Erythroblast (primary cell): ENCODE results near the gene ZNF236.
"Not testable (repeated sequence)": the region's sequence is repeated elsewhere in the genome, so short reads cannot be mapped to it uniquely, and the experiment has no call there.

Experiments used
- DNase-seq, 2 experiments: peaks; one replicate each; lab custom pipeline; 2025; lab: John Stamatoyannopoulos, UW
- GATA1 ChIP-seq: IDR thresholded peaks from 2 replicates; pipeline ENCODE4 v1.6.1; 2011; ENCODE audit warnings: low read depth, mild to moderate bottlenecking, control low read depth, low read length, moderate library complexity
- POLR2A ChIP-seq: IDR thresholded peaks from 2 replicates; pipeline ENCODE4 v1.6.1; 2011; ENCODE audit warnings: mild to moderate bottlenecking, low read length

The ZNF236 gene

DNA sequence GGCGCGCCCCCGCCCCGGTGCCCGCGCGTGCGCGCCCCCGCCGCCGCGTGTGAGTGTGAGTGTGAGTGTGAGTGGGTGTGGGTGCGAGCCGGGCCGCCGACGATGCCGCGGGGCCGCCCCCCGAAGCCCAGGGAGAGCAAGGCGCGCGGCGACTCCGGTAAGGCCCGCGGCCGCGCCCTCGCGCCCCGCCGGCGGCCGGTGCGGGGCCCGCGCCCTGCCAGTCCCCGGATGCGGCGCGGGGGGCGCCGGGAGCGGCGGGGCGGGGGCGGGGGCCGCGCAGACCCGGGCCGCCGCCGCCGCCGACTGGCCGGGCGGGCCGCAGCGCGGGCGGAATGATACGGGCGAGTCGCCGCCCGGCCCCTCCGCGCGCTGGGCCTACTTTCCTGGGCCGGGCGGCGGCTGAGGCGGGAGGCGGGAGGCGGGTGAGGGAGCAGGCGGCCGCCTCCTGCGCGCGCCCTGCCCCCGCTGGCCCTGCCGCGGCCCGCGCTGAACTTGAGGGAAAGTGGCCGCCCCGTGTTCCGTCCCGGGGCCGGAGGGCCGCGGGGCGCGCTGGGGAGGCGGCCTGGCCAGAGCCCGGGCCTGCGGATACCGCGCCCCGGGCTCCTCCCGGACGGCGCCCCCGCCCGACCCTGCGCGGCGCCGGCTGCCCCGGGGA lies at the start of gene ZNF236:
Gene ZNF236 (plus strand): TSS at position 52 of the 655 bp plus-strand sequence. CDS start 51 bp downstream, at position 103.
- peak; percentile 95 to 96 for DNase-seq
- TF ChIP-seq POLR2A = peak; percentile 78
- no peak for TF ChIP-seq GATA1

DNA sequence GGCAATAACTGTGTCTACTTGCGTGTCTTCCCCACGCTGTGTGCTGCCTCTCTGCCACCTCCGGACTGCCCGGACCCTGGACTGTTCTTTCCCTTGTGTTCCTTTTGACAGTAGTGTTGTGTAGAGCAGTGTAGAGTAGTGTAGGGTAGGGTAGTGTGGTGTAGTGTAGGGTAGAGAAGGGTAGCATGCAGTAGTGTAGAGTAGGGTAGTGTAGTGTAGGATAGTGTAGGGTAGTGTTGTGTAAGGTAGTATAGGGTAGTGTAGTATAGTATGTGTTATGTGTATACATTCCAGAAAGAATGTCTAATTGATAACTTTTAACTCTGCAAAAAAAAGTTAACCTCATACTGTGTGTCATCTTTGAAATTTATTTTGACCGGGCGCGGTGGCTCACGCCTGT lies 49.7 kb upstream of the ZNF236 start:
- DNase-seq = no peak
- no peak for TF ChIP-seq POLR2A
- no peak for TF ChIP-seq GATA1

DNA sequence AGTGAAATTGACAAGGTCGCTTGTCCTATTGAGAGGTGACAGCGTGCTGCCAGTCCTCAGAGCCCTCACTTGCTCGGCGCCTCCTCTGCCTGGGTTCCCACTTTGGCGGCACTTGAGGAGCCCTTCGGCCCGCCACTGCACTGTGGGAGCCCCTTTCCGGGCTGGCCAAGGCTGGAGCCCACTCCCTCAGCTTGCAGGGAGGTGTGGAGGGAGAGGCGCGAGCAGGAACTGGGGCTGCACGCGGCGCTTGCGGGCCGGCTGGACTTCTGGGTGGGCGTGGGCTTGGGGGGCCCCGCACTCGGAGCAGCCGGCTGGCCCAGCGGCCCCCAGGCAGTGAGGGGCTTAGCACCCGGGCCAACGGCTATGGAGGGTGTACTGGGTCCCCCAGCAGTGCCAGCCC lies 45.3 kb upstream of the ZNF236 start:
- DNase-seq = not testable (repeated sequence)

DNA sequence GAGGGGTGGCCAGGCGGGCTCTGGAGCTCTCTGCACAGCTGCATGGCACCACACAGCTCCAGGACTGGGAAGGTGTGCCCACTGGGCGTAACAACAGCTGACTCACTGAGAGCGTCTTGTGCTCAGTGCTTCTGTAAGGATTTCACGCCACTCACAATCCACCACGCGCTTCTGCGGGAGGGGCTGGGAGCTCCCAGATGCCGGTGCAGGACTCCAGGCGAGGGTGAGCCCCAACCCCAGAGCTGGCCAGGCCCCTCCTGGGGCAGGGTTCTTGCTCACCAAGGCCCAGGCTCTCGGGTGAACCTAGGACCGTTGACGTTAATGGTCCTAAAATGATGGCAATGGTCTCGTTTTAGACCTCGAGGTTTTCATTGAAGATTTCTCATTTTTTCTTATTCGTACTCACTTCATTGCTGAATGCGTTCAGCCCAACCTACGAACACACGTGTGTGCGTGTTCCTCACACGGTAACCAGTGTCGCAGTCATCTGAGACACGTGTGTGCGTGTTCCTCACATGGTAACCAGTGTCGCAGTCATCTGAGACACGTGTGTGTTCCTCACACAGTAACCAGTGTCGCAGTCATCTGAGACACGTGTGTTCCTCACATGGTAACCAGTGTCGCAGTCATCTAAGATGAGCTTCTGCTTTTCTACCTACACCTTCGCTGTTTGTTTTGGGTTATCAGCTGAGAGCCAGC lies 38.4 kb upstream of the ZNF236 start:
- no peak for DNase-seq
- TF ChIP-seq GATA1 = no peak
- TF ChIP-seq POLR2A = no peak

DNA sequence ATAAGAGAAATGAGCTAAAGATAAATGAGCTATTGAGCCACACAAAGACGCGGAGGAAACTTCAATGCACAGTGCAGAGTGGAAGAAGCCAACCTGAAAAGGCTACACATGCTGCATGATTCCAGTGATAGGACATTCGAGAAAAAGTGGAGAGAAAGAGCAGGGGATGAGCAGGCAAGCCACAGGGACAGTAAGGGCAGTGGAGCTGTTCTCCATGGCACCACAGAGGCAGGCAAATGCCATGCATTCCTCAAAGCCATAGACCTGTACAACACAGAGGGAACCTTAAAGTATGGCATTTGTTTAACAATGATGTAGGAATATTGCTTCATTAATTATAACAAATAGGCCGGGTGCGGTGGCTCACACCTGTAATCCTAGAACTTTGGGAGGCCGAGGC lies 36.5 kb upstream of the ZNF236 start:
- TF ChIP-seq GATA1 (no peak), POLR2A (no peak)
- DNase-seq = no peak

DNA sequence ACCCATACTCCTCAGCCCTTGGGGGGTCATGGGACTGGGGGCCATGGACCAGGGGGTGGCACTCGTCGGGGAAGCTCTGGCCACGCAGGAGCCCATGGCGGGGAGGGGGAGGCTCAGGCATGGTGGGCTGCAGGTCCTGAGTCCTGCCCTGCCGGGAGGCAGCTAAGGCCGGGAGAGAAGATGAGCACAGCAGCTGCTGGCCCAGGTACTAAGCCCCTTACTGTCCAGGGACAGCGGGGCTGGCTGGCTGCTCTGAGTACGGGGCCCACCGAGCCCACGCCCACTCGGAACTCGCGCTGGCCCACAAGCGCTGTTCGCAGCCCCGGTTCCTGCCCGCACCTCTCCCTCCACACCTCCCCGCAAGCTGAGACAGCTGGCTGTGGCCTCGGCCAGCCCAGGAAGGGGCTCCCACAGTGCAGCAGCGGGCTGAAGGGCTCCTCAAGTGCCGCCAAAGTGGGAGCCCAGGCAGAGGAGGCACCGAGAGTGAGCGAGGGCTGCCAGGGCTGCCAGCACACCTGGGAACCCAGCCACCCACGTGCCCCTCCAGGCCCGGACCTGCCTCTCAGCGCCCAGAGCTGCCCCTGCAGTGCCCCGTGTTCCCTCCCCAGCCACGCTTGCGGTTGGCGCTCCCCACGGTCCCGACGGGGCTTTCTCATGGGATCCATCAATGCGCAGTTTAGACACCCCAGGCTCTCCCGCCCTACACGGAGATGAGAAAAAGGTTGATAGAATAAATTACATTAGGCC lies 33.6 kb upstream of the ZNF236 start:
- no peak for TF ChIP-seq GATA1
- no peak for TF ChIP-seq POLR2A

DNA sequence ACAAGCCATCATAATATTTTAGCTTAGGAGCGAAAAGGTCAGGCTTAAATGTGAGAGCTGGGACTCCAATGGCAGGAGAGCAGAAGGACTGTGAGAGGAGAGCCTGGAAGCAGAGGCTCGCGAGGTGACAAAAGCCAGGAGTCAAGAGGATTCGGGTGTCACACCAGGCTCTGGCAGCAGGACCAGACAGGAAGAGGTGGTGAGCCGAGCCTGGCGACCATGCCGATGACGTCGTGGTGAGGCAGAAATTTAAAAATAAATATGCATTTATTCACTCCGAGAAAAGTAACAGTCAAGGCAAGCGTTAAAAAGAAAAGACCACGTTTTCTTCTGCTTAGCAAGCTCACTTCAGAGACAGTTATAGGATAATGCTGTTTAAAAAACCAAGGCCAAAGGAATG lies 31.3 kb upstream of the ZNF236 start:
- DNase-seq = no peak
- TF ChIP-seq GATA1 (no peak), POLR2A (no peak)

More for the DNA sequence above, 33.6 kb upstream of the ZNF236 start:
- no peak for DNase-seq

DNA sequence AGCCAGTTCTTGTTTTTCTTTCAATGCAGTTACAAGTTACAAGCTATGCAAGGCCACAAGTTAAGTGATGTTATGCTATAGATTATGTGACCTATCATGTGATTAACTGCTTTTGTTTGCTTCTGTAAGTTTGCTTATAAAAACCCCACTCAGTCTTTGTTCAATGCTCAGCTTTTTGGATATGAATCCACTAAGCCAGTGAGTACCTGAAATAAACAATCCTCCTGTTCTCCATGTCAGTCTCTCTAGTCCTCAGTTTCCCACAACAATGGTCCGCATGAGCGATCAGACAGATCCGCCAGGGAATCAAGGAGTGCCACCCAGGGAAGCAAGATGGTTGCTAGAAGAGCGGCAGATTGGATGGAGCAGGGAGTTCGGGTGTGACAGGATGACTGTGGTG lies 30.7 kb upstream of the ZNF236 start:
- peak; percentile 32 to 50 for DNase-seq
- TF ChIP-seq GATA1 = no peak
- TF ChIP-seq POLR2A = no peak

DNA sequence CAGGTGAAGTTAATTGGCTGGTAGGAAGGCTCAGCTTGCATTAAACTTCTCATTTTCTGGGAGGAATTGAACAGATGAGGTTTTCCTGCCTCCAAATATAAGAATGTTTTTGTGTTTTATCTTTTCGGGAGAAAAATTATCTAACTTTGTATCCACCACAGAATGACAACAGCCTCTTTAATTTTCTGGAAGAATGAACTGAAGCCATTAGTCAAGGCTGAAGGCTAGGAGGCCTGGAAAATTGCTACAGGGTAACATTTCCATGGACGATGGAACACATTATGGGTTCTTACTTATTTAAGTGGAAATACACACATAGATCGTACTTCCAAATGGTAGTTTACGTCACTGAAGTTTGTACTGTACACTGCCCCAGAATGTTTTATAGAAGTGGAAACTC lies 28.0 kb upstream of the ZNF236 start:
- TF ChIP-seq GATA1 (no peak), POLR2A (no peak)
- no peak for DNase-seq

DNA sequence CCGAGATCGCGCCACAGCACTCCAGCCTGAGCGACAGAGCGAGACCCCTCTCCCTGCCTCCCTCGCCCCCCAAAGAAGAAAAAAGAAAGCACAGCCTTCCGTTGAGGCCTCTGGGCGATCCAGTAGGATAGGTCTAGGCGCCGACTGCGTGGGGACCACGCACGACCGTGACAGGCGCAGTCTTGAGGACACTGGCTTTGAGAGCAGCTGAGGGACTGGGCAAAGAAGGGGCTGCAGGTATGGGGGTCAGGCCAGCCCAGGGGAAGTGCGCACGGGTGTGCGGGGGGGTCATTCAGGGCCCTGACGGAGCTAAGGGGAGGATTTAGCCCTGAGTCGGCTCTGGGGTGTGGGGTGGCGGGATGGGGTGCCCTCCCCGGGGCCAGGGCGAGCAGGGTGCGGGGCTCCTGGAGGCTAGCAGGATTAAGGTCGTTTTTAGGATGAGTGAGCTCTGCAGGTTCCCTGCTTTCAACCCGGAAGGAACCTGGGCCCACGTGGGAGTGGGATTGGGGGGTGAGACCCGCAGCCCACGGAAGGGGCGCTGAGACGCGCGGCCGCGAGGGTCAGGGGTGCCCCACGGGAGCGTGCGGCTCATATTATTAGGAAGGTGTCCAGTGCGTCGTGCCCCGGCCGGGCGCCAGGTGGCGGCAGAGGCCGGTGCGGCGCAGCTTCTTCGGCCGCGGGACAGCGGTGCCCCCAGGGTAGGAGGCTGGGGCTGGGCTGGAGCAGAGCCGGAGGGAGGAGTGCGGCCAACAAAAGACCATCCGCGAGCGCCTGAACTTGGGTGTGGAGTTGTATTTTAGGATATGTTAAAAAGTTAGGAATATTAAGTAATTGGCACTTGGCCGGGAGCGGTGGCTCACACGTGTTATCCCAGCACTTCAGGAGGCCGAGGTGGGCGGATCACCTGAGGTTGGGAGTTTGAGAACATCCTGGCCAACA lies 20.5 kb upstream of the ZNF236 start:
- TF ChIP-seq GATA1 (no peak), POLR2A (no peak)
- DNase-seq = peak; percentile 82 to 86

DNA sequence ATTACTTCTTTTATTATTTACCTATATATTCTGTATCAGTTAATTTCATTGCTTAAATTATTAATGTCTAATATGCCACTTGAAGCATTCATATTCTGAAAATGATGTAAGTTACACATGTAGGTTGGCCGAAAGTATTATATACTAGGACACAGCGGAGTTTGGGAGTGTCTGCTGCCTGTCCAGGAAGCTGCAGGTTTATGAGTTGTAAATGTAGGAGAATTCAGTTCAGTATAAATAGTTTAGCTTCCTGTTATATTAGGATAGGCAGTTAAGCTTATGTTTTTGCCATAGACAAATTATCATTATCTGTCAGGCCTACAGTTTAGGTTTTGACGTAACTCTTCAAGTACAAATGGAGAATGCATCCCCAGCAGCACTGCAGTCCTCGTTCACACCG lies 18.9 kb upstream of the ZNF236 start:
- TF ChIP-seq POLR2A = no peak
- TF ChIP-seq GATA1 = no peak
- no peak for DNase-seq

DNA sequence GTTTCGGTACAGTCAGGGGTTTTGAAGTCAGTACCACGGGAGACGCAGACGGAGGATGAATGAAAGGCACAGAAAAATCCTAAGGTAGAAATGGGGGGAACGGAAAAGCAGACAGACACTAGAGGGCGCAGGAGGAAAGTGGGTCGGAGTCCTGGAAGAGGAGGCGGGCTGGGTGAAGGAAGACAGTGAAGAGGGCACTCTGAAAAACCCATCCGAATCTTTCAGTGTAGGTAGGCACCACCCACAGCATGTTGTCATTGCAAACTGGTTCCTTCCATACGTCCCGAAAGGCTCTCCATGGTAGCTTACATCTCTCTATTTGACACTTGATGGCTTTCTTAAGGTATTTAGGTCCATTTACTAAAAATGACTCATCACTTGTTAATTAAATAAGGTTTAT lies 18.5 kb upstream of the ZNF236 start:
- TF ChIP-seq GATA1 (no peak), POLR2A (no peak)
- peak; percentile 79 to 88 for DNase-seq

DNA sequence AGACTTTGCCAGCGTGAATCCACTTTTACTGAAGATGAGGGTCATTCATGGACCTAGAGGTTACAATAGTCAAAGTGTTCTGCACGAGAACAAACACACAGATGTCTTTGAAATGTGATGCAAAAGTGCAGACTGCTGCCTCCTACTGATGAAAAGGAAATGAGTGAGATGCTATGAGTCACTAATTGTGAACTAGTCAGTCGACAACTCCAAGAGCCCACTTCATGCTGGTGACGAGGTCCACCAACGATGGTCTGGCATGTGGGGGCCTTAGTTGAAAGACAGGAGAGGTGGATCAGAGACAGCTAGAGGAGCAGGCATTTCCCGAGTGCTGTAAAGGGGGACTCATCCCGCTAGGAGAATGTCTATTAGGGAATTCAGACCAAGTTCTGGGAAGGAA lies 17.1 kb upstream of the ZNF236 start:
- peak in 1 of 2 experiments; percentile 28 for DNase-seq
- no peak for TF ChIP-seq POLR2A
- TF ChIP-seq GATA1 = no peak
